Measurements from ENCODE around the gene ABCA12. TPM values are rescaled to one million over a fixed set of nuclear protein-coding genes. Genes with fewer than 3 reads are reported as not detected.

Gene ABCA12
- total RNA-seq, 4 donors from 2014 or later, result not detected

GRCh38 chr2:215029936-215030335 is 108.5 kb downstream of the ABCA12 start:
- Histone ChIP-seq H3K4me1 (no peaks in the 10 kb centered on the region), H3K4me3 (no peak overlapping the region), H3K9me3 (no peaks in the 10 kb centered on the region), H3K36me3 (no peaks in the 10 kb centered on the region), H3K27ac (no peak overlapping the region), H3K27me3 (no peaks in the 10 kb centered on the region)
- DNase-seq (ENCODE audit: low spot score in 2 of 2), result no peak
- no peak for TF ChIP-seq CTCF (IDR thresholded peaks at IDR 0.05)
- TF ChIP-seq EP300 (IDR thresholded peaks at IDR 0.05), result no peak
- 87 to 95% methylated on average over 5 of the region's 5 CpGs for WGBS, 2 donors

GRCh38 chr2:215028231-215028630 is 110.2 kb downstream of the ABCA12 start:
- no peak overlapping the region for H3K27ac ChIP-seq
- H3K27me3 ChIP-seq, result no peaks in the 10 kb centered on the region
- no peaks in the 10 kb centered on the region for H3K4me1 ChIP-seq
- H3K4me3 ChIP-seq, result no peak overlapping the region
- H3K9me3 ChIP-seq, result no peaks in the 10 kb centered on the region
- no peaks in the 10 kb centered on the region for H3K36me3 ChIP-seq
- no peak for DNase-seq (ENCODE audit: low spot score in 2 of 2)
- no peak for TF ChIP-seq EP300 (IDR thresholded peaks at IDR 0.05)
- no peak for TF ChIP-seq POLR2A (IDR thresholded peaks at IDR 0.05)
- TF ChIP-seq CTCF (IDR thresholded peaks at IDR 0.05), result no peak
- WGBS, 2 donors, result 66 to 81% methylated on average over 1 of the region's 1 CpG

GRCh38 chr2:215027779-215028178 is 110.6 kb downstream of the ABCA12 start:
- Histone ChIP-seq H3K4me3 (no peak overlapping the region), H3K9me3 (no peaks in the 10 kb centered on the region), H3K27me3 (no peaks in the 10 kb centered on the region), H3K27ac (no peak overlapping the region), H3K36me3 (no peaks in the 10 kb centered on the region), H3K4me1 (no peaks in the 10 kb centered on the region)
- TF ChIP-seq POLR2A (IDR thresholded peaks at IDR 0.05), result no peak
- TF ChIP-seq EP300 (IDR thresholded peaks at IDR 0.05), result no peak
- TF ChIP-seq CTCF (IDR thresholded peaks at IDR 0.05), result no peak
- DNase-seq (ENCODE audit: low spot score in 2 of 2), result no peak
- WGBS, 2 donors, result 44 to 45% methylated on average over 2 of the region's 2 CpGs

- no peak for DNase-seq (ENCODE audit: low spot score in 2 of 2)
- WGBS, 2 donors, result 74 to 89% methylated on average over 2 of the region's 2 CpGs
- no peak overlapping the region for H3K27ac ChIP-seq
- H3K9me3 ChIP-seq, result no peaks in the 10 kb centered on the region
- no peak overlapping the region for H3K4me3 ChIP-seq
- no peaks in the 10 kb centered on the region for H3K4me1 ChIP-seq
- TF ChIP-seq CTCF (IDR thresholded peaks at IDR 0.05) (no peak), EP300 (IDR thresholded peaks at IDR 0.05) (no peak), POLR2A (IDR thresholded peaks at IDR 0.05) (no peak)
- H3K36me3 ChIP-seq, result no peaks in the 10 kb centered on the region
- H3K27me3 ChIP-seq, result no peaks in the 10 kb centered on the region
These were observed 115.5 kb downstream of the ABCA12 start for GRCh38 chr2:215022910-215023309.

DNA sequence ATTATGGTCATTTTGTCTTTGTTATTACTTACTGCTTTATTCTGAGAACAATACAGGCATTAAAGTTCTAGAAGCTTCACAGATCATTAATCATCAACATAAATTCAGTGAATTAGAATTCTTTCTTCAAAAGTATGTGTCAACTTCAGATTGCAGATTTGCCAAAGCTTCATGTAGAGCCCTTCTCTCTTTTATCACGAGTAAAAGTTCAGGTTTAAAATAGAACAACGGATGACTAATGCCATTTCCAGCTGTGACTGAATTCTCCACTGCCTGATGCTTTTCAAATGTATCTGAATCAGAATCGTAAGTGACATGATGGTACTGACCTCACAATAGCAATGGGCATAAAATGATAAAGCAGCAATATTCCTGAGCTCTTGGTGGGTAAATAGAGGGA is 116.0 kb downstream of the ABCA12 start:
- H3K27me3 ChIP-seq, result no peaks in the 10 kb centered on the region
- H3K4me1 ChIP-seq, result no peaks in the 10 kb centered on the region
- H3K4me3 ChIP-seq, result no peak overlapping the region
- no peak for DNase-seq (ENCODE audit: low spot score in 2 of 2)
- no peaks in the 10 kb centered on the region for H3K9me3 ChIP-seq
- TF ChIP-seq POLR2A (IDR thresholded peaks at IDR 0.05), result no peak
- no peak for TF ChIP-seq CTCF (IDR thresholded peaks at IDR 0.05)
- no peak for TF ChIP-seq EP300 (IDR thresholded peaks at IDR 0.05)
- no peak overlapping the region for H3K27ac ChIP-seq
- WGBS, 2 donors, result 12 to 20% methylated on average over 3 of the region's 3 CpGs
- no peaks in the 10 kb centered on the region for H3K36me3 ChIP-seq

Data from tibial nerve (tissue), 4 donors.